Measurements from ENCODE around the gene PARP16. TPM values are rescaled to one million over a fixed set of nuclear protein-coding genes. Genes with fewer than 3 reads are reported as not detected.
"Not testable (repeated sequence)": the region's sequence is repeated elsewhere in the genome, so short reads cannot be mapped to it uniquely, and the experiment has no call there.

Gene PARP16
- total RNA-seq, 2 experiments from 2014 or later, result 12.3 TPM

DNA sequence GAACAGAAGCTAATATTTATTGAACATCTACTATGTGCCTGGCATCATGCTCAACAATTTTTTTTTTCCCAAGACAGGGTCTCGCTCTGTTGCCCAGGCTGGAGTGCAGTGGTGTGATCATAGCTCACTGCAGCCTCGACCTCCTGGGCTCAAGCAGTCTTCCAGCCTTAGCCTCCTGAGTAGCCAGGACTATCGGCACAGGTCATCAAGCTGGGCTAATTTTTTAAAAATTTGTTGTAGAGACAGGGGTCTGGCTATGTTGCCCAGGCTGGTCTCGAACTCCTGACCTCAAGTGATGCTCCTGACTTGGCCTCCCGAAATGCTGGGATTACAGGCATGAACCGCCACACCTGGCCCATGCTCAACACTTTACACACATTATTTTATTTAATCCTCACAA lies 39.7 kb downstream of the PARP16 start:
- H3K4me1 Mint-ChIP-seq (ENCODE audit: low read depth), result peaks cover 16% of the 10 kb centered on the region
- H3K36me3 Mint-ChIP-seq, result peaks cover 5% of the 10 kb centered on the region
- ChIA-PET POLR2A (no interaction called here), CTCF (no interaction called here)
- no peaks in the 10 kb centered on the region for H3K9me3 Mint-ChIP-seq
- intact Hi-C loops (cut with micrococcal nuclease), result loop anchor here (5.0 kb wide), 1 partner anchor 40 kb away; the partner anchor contains the start of gene PARP16
- H3K27ac Mint-ChIP-seq, result no peak overlapping the region
- no peaks in the 10 kb centered on the region for H3K27me3 Mint-ChIP-seq
- no peak overlapping the region for H3K4me3 Mint-ChIP-seq
- DNase-seq, result no peak

DNA sequence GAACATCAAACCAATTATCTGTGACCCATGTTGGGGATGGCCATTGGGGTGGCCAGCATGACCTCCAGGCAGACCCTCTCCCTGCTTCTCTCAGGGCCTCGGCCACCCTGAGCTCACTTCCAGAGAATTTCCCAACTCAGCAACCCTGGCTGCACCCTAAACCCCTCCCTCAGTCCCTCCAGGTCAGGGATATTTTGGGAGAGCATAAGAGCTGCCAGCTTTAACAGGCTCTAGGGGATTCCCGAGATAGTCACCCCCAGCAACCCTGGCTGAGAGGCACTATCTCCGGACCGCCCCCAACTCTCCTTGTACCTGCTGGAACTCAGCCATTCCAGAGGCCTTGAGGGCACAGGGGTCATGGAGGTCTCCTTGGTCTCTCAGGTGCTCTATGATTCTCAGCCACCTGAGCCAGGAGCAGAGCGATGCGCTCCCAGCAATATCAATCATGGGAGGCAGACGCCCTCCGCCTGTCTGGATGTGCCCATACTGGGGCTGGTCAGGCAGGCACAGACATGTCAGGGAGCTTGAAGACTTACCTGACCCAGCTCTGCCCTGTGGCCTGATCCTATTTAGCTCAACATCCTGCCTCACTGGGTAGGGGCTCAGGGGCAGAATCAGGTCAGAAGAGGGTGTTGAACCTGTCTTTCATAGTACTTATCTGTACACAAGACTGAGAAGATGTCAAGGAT lies 40.5 kb downstream of the PARP16 start:
- CTCF ChIA-PET, result interaction anchor here (0.5 to 1.1 kb wide), 3 partner anchors 25 to 966 kb away, joined by 3 to 4 read pairs (median 3); partner anchors contain the start of gene PARP16

DNA sequence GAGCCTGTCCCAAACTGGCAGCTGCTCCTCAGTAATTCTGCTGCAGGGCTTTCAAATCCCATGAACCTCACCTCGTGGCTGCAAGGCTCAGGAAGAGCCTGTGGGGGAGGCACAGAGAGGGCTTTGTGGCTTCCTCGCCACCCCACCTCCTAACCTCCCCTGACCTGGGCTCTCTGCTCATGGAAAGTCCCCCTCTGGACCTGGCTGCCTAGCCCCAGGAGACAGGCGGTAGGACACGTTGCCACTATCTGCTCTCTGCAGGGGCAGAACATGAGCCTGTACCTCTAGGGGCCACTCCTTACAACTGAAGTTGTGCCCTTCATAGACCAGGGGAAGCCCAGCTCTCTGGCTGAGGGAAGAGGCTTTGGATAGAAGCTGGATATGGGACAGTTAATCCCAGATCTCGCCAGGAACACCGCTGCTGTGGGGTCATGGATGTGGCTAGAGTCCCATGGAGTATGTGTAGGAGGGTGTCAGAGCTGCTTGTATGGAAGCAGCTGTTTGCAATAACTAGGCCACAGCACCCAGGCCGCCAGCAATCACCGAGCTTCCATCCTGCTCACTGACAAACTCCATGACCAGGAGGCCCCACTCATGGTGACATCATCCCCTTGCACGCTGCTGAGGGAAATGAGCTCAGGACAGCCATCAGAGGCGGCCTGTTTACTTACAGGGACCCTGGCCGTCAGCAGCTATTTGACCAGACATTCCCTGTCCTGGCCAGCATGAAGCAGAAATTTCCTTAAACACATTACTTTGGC lies 41.4 kb downstream of the PARP16 start:
- DNase-seq, result no peak
- ChIA-PET POLR2A (interaction anchor here (1.1 kb wide), 1 partner anchor 33 kb away, joined by 3 read pairs; no protein-coding TSS in a partner anchor), CTCF (interaction anchor here (1.0 to 1.1 kb wide), 2 partner anchors 26 to 42 kb away, joined by 3 to 4 read pairs; partner anchors contain the start of gene PARP16)
- intact Hi-C loops (cut with micrococcal nuclease), result loop anchor here (5.0 kb wide), 1 partner anchor 42 kb away; the partner anchor contains the start of gene PARP16
- H3K4me3 Mint-ChIP-seq, result no peak overlapping the region
- H3K36me3 Mint-ChIP-seq, result peaks cover 5% of the 10 kb centered on the region
- H3K4me1 Mint-ChIP-seq (ENCODE audit: low read depth), result peaks cover 12% of the 10 kb centered on the region
- H3K9me3 Mint-ChIP-seq, result no peaks in the 10 kb centered on the region
- no peak overlapping the region for H3K27ac Mint-ChIP-seq
- no peaks in the 10 kb centered on the region for H3K27me3 Mint-ChIP-seq

More for the DNA sequence above, 40.5 kb downstream of the PARP16 start:
- POLR2A ChIA-PET, result interaction anchor here (1.1 kb wide), 1 partner anchor 32 kb away, joined by 3 read pairs; no protein-coding TSS in a partner anchor
- Mint-ChIP-seq H3K27ac (no peak overlapping the region), H3K27me3 (no peaks in the 10 kb centered on the region), H3K9me3 (no peaks in the 10 kb centered on the region), H3K36me3 (peaks cover 5% of the 10 kb centered on the region), H3K4me1 (ENCODE audit: low read depth) (peaks cover 16% of the 10 kb centered on the region), H3K4me3 (no peak overlapping the region)
- intact Hi-C loops (cut with micrococcal nuclease), result loop anchor here (5.0 kb wide), 1 partner anchor 41 kb away; the partner anchor contains the start of gene PARP16
- no peak for DNase-seq

DNA sequence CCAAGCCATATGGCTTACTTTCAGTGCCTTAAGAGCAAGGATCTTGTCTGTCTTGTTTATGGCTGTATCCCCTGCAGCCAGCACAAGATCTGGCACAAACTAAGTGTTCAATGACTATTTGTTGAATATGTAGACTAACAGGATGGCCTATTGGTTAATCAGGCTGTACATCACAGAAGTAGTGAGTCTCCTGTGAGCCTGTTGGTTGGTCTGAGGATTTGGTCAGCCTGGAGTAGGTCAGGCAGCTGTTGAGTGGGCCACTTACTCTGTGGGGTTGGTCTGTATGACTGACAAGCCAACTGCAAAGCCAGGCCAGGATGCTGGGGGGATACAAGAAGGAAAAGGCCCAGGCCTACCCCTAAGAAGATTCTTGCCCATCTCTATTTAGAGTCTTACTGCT lies 42.0 kb downstream of the PARP16 start:
- intact Hi-C loops (cut with micrococcal nuclease), result loop anchor here (5.0 kb wide), 1 partner anchor 43 kb away; the partner anchor contains the start of gene PARP16
- POLR2A ChIA-PET, result no interaction called here
- peaks cover 6% of the 10 kb centered on the region for H3K4me1 Mint-ChIP-seq (ENCODE audit: low read depth)

DNA sequence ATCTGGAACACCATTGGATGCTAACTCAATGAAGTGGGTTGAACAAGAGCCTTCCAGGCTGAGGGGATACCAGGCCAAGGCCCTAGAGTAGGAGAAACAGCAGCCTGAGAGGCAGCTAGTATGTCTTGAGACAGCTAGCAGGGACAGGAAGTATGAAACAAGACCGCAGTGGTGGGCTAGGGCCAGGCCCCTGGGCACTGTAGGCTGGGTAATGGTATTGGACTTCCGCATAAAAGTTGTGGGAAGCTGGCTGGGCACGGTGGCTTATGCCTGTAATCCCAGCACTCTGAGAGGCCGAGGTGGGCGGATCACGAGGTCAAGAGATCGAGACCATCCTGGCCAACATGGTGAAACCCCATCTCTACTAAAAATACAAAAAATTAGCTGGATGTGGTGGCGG lies 50.2 kb downstream of the PARP16 start:
- H3K4me3 Mint-ChIP-seq; H3K36me3 Mint-ChIP-seq; DNase-seq; H3K9me3 Mint-ChIP-seq; CTCF ChIA-PET; POLR2A ChIA-PET; H3K27me3 Mint-ChIP-seq; intact Hi-C loops (cut with micrococcal nuclease); H3K27ac Mint-ChIP-seq; H3K4me1 Mint-ChIP-seq (ENCODE audit: low read depth): not testable (repeated sequence)

More for the DNA sequence above, 42.0 kb downstream of the PARP16 start:
- CTCF ChIA-PET, result no interaction called here
- Mint-ChIP-seq H3K36me3 (peaks cover 5% of the 10 kb centered on the region), H3K27ac (no peak overlapping the region), H3K27me3 (no peaks in the 10 kb centered on the region), H3K4me3 (no peak overlapping the region), H3K9me3 (no peaks in the 10 kb centered on the region)
- no peak for DNase-seq

DNA sequence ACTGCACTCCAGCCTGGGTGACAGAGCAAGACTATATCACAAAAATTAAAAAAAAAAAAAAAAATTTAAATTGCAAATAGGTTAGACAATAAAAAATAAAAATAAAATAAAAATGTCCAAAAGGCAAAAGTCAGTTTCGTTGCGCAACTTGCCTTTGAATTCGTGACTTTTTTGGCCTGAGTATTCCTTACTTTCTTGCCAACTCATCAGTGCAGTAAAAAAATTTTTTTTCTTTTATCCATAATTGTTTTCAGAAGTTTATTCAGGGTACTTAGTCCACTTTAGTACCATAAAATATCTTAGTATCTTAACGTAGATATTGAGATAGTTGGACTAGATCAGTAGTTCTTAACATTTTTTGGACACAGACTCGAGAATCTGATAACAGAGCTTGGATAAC lies 53.0 kb downstream of the PARP16 start:
- no peak for DNase-seq
- Mint-ChIP-seq H3K4me3 (no peak overlapping the region), H3K9me3 (no peaks in the 10 kb centered on the region), H3K27me3 (no peaks in the 10 kb centered on the region), H3K36me3 (no peaks in the 10 kb centered on the region), H3K27ac (no peak overlapping the region), H3K4me1 (ENCODE audit: low read depth) (peaks cover 2% of the 10 kb centered on the region)
- CTCF ChIA-PET, result interaction anchor here (0.7 kb wide), 1 partner anchor 71 kb away, joined by 3 read pairs; the partner anchor contains the start of gene RNU5B-1
- POLR2A ChIA-PET, result no interaction called here
- intact Hi-C loops (cut with micrococcal nuclease), result no loop called here

DNA sequence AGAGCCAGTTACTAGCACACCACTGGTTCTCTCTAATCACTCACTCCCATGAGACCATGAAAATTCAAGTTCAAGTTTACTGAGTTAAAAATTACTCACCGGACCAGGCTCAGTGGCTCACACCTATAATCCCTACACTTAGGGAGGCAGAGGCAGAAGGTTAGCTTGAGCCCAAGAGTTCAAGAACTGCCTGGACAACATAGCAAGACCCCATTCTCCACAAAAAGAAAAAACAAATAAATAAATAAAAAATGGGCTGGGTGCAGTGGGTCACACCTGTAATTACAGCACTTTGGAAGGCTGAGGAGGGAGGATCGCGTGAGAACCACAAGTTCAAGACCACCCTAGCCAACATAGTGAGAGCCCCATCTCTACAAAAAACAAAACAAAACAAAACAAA lies 54.2 kb downstream of the PARP16 start:
- CTCF ChIA-PET, result no interaction called here
- POLR2A ChIA-PET, result no interaction called here
- Mint-ChIP-seq H3K36me3 (no peaks in the 10 kb centered on the region), H3K4me3 (no peak overlapping the region), H3K4me1 (ENCODE audit: low read depth) (peaks cover 2% of the 10 kb centered on the region), H3K27ac (no peak overlapping the region), H3K9me3 (no peaks in the 10 kb centered on the region), H3K27me3 (no peaks in the 10 kb centered on the region)
- intact Hi-C loops (cut with micrococcal nuclease), result no loop called here
- no peak for DNase-seq

DNA sequence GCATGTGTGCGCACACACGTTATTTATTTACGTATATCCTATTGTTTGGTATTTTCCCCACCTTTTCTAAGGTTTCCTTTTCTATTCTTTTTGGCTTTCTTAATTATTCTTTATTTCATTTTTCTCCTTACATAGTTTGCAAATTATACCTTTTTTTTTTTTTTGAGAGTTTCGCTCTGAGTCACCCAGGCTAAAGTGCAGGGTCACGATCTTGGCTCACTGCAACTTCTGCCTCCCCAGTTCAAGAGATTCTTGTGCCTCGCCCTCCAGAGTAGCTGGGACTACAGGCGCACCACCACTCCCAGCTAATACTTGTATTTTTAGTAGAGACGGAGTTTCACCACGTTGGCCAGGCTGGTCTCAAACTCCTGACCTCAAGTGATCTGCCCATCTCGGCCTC lies 55.4 kb downstream of the PARP16 start:
- H3K27me3 Mint-ChIP-seq, result no peaks in the 10 kb centered on the region
- H3K36me3 Mint-ChIP-seq, result no peaks in the 10 kb centered on the region
- ChIA-PET POLR2A (no interaction called here), CTCF (interaction anchor here (0.6 kb wide), 1 partner anchor 39 kb away, joined by 4 read pairs; no protein-coding TSS in a partner anchor)
- no peak for DNase-seq
- intact Hi-C loops (cut with micrococcal nuclease), result no loop called here
- no peak overlapping the region for H3K4me3 Mint-ChIP-seq
- H3K27ac Mint-ChIP-seq, result no peak overlapping the region
- peaks cover 2% of the 10 kb centered on the region for H3K4me1 Mint-ChIP-seq (ENCODE audit: low read depth)
- H3K9me3 Mint-ChIP-seq, result no peaks in the 10 kb centered on the region

DNA sequence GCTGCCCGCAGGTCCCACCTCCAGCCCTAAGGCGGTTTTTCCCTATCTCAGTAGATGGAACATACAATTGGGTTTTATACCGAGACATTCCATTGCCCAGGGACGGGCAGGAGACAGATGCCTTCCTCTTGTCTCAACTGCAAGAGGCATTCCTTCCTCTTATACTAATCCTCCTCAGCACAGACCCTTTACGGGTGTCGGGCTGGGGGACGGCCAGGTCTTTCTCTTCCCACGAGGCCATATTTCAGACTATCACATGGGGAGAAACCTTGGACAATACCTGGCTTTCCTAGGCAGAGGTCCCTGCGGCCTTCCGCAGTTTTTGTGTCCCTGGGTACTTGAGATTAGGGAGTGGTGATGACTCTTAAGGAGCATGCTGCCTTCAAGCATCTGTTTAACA lies 59.8 kb downstream of the PARP16 start:
- H3K9me3 Mint-ChIP-seq; POLR2A ChIA-PET; H3K27ac Mint-ChIP-seq; CTCF ChIA-PET; H3K4me3 Mint-ChIP-seq; intact Hi-C loops (cut with micrococcal nuclease); H3K4me1 Mint-ChIP-seq (ENCODE audit: low read depth); H3K27me3 Mint-ChIP-seq; DNase-seq; H3K36me3 Mint-ChIP-seq: not testable (repeated sequence)

DNA sequence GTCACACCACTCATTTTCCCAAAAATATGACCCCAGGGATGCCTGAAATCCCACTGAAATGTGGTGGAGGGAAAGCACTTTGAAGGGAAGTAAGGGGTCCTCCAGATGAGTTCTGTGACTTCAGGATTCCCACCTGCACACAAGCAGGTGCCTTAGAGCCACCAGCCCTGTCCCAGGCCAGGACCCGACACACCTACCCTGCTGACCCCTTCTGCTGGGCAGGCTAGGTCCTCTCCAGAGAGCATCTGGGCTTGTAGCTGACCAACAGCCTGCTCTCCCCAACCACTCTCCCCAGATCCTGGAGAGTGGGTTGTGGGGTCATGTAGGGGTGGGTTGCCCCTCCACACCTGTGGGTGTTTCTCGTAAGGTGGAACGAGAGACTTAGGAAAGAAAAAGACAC lies 60.5 kb downstream of the PARP16 start:
- Mint-ChIP-seq H3K9me3 (no peaks in the 10 kb centered on the region), H3K36me3 (no peaks in the 10 kb centered on the region), H3K4me3 (no peak overlapping the region), H3K4me1 (ENCODE audit: low read depth) (no peaks in the 10 kb centered on the region), H3K27me3 (no peaks in the 10 kb centered on the region), H3K27ac (no peak overlapping the region)
- POLR2A ChIA-PET, result no interaction called here
- CTCF ChIA-PET, result no interaction called here
- no peak for DNase-seq
- intact Hi-C loops (cut with micrococcal nuclease), result no loop called here

DNA sequence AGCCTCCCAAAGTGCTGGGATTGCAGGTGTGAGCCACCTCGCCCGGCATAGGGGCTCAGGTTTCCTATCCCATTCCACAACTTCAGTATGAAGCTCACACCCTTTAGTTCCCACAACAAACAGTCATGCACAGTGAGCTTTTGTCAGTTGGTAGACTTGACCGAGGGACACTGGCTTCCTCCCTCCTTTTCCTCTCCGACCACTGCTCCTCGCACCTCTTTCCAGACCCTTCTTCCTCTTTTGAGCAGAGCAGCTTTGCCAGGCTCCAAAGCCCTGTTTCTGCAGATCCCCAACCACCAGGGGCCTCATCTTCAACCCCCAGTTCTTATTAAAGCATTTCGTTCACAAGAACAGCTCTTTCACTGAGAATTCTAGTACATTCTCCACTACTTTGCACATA lies 62.7 kb downstream of the PARP16 start:
- POLR2A ChIA-PET, result no interaction called here

DNA sequence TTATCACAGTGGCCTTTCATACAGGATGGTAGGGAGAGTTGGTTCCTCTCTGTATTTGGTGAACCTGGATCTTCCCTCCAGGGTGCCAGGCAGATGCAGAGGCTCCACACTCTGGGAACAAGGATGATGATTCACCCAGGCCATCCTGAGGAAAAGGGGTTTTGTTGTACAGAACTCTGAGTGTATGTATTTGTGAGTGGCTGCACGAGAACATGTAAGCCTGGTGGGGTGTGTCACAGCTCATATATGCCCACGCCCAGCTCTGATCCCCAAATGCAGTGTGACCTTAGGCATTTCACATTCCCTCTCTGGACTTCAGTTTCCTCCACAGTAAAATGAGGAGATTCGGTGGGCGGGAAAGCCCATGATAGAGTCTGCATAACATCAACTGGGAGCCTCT lies 63.8 kb downstream of the PARP16 start:
- no peaks in the 10 kb centered on the region for H3K36me3 Mint-ChIP-seq
- intact Hi-C loops (cut with micrococcal nuclease), result no loop called here
- DNase-seq, result no peak
- no peaks in the 10 kb centered on the region for H3K27me3 Mint-ChIP-seq
- H3K4me1 Mint-ChIP-seq (ENCODE audit: low read depth), result peaks cover 6% of the 10 kb centered on the region
- no peak overlapping the region for H3K27ac Mint-ChIP-seq
- H3K9me3 Mint-ChIP-seq, result no peaks in the 10 kb centered on the region
- ChIA-PET CTCF (no interaction called here), POLR2A (no interaction called here)
- no peak overlapping the region for H3K4me3 Mint-ChIP-seq

More for the DNA sequence above, 62.7 kb downstream of the PARP16 start:
- CTCF ChIA-PET, result no interaction called here
- no peaks in the 10 kb centered on the region for H3K36me3 Mint-ChIP-seq
- no peaks in the 10 kb centered on the region for H3K27me3 Mint-ChIP-seq
- no peak overlapping the region for H3K27ac Mint-ChIP-seq
- no peak overlapping the region for H3K4me3 Mint-ChIP-seq
- peaks cover 3% of the 10 kb centered on the region for H3K4me1 Mint-ChIP-seq (ENCODE audit: low read depth)
- no peak for DNase-seq
- H3K9me3 Mint-ChIP-seq, result no peaks in the 10 kb centered on the region
- intact Hi-C loops (cut with micrococcal nuclease), result no loop called here
